ENCODE data around the gene CHRNA4.
"Not testable (repeated sequence)": the region's sequence is repeated elsewhere in the genome, so short reads cannot be mapped to it uniquely, and the experiment has no call there.

The CHRNA4 gene

DNA sequence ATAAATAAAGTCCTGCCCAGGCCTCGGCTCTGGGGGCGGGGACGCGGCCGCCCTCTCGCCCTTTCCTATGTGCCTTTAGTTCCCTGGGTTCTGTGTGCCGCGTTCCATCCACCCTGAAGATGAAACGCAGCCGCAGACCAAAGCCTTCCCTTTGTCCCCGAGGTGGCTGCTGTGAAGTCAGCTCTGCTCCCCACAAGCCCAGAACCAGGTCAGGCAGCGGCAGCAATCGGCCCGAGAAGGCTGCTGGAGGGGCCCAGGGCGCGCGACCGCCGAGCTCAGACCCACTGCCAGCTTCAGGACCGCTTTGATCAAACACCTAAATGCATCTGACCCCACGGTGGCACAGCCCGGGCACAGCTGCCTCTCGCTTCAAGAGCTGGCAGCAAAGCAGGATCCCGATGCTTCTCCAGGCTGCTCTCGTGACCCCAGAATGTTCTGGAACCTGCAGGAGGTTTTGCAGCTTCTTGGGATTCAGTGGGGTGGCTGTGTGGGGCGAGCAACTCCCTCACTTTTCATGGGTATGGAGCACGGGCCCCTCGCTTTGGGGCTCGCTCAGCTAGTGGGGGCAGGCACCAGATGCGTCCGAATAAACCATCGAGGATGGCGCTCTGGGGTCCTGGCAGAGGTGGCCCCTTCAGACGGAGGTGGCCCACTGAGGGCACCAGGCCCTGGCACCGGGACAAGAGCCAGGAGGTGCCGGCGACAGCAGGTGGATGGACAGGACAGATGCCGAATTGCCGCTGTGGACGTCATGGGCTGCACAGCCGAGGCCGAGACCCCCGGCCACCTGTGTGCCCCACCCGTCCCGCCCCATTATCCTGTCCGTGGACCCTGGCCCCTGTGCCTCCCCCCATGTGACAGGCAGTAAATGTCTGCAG is 13.0 kb downstream of the CHRNA4 start:
- no peak for DNase-seq

DNA sequence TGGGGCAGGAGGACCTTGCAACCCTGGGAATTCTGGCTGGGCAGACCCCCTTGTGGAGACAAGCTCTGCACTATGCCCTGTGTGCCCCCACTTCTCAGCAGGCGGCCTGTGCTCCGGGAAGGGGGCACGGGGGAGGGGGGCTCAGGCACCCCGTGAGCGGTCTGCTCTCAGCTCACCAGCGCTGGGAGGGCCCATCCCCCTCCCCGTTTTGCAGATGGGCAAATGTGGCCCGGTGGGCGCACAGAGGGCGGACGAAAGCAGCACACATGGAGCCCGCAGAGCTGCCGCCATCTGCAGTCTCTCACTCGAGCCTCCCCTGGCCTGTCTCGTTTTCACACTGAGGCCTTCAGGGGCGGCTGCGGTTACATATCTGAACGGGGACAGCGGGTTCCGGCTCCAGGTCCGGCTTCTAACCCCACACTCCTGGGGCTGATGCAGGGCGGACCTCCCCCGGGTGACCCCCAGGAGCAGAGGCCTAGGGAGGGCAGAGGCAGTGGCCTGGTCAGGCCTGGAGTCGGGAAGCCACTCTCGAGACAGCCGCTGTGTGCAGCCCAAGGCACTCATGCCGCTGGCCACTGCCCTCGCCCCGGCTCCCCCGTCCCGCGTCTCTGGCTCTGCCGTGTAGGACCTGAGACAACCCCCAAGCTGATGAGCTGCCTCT is 13.9 kb downstream of the CHRNA4 start:
- no peak for DNase-seq

DNA sequence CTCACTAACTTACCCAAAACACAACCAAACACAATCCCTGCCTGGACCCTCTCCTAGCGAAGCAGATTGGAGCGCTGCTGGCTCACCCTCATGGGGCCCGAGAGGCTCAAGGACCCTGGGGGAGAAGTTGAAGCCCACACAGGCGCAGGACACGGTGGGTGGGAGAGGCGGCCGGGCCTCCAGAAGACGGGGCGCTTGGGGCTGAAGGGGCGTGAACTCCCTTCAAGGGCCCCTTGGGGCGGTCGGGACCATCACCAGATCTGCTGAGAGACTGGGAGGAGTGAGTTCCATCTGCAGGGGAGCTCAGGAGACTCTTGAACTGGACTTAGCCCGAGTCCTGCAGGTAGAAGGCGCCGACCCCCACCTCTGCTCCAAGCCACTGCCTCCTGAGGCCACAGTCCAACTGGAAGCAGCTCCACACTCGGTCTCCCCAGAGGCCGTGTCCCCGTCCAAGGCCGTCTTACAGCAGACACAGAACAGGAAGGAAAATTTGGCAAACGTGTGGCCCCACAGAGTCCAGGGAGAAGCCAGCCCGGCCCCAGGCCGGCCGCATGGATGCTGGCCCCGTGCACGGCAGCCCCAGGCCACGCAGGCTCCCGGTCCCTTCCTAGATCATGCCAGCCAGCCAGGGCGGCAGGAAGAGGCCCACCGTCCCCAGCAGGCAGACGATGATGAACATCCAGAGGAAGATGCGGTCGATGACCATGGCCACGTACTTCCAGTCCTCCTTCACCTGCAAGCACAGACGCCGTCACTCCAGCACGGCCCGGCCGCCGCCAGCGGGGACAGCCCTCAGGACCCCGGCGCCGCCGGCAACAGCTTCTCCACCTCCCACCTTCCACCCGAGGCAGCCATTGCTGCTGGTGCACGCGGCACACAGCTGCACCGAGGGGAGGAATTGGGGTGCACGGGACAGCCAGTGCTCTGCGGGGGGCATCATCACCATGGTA is 14.7 kb downstream of the CHRNA4 start:
- no peak for DNase-seq

DNA sequence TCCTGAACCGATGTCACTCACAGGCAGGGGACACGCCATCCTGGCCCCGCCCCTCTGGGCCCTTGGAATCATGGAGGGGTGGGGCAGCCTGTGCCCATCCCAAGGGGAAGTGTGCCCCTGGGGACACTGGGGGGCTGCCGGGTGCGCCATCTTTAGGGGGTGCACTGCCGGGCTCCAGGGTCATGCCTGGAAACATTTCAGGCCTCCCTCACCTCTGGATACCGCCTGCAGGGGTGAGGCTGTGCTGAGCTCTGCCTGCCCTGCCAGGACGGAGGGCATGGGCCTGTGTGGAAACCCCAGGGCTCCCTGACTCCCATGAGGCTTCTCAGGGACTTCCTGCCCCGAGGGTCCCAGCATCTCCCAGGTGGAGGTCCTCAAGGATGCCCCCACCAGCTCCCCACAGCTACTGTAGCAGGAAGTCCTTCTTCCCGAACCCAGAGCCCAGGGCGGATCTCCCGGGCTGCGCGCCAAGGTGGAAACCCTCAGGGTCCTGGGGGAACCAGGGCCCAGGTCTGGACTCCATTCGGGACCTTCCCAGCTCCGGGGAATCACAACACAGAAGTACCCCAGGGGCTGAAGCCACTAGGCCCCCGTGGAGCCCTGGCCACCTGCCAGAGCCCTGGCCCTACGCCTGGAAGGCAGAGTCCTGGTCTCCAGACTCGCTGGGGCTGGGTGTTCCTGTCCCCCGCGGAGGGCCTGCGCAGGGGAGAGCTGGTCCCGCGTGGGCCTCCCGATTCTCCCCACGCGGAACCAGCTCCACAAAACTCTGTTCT is 15.6 kb downstream of the CHRNA4 start:
- DNase-seq: no peak

DNA sequence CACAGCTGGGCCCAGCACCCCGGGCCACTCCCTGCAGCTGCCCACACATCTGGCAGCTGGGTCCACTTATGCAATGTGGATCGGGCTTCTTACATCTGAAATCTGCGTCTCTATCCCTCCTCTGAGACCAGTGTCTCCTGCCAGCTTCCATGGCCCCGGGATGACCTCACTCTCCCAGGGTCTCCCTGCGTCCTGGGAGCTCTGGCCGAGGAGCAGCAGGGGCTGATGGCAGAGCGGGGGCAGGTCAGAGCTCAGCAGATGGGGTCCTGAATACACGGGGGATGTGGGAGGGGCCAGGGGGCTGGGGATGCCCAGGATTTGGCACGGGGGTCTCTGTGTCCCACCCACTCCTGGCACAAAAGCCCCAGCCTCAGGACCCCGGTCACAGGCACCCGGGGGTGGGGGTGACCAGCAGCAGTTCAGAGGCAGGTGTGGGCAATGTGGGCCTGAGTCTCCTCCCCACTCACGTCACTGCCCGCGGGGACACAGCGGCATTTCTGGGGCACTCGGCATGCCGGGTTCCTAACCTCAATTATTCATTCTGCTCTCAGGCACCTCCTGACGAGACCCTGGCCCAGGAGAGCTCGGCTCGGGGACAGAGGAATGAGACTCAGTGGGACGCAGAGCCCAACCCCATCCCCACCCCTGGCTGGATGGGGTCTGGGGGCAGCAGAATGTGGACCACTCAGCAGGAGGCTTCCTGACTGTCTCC is 16.4 kb downstream of the CHRNA4 start:
- no peak for DNase-seq

DNA sequence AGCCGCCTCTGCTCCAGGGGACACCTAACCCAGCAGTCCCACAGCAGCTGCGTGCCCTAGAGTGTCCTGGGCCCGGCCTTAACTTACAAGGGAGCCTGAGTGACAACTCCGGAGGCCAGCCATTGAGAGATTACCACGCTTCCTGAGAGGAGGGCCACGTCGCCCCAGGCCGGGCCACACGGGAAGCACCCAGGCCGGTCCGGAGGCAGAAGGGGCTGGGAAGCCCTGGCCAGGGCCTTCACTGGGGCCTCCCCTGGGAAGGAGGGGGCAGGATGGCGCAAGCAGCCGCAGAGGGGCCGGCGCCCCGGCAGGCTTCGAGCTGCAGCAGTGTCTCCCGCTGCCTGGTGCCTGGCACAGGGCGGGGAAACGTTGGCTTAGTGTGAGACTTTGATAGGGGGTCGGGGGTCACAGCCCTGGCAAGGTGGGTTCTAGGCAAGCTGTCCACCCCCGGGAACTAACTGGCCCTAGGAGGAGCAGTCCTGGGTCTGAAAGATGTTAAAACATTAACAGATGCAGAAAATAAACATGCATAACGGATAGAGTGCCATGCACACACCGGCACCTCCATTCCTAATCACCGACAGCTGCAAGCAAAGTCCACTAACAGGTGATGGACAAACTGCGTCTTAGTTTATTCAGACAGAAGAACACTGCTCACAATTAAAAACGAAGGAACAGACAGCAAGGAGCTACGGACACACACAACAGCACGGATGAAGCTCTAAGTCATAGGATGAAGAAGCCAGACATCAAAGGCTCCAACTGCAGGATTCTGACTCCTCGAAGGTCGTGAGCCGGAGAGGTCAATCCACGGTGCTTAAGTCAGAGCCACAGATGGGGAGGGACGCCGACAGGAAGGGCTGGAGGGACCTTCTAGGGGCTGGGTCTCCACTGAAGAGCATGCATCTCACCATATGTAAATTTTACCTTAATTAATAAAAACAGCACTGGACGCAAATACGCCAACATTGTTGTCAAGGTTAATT is 17.4 kb downstream of the CHRNA4 start:
- no peak for DNase-seq

DNA sequence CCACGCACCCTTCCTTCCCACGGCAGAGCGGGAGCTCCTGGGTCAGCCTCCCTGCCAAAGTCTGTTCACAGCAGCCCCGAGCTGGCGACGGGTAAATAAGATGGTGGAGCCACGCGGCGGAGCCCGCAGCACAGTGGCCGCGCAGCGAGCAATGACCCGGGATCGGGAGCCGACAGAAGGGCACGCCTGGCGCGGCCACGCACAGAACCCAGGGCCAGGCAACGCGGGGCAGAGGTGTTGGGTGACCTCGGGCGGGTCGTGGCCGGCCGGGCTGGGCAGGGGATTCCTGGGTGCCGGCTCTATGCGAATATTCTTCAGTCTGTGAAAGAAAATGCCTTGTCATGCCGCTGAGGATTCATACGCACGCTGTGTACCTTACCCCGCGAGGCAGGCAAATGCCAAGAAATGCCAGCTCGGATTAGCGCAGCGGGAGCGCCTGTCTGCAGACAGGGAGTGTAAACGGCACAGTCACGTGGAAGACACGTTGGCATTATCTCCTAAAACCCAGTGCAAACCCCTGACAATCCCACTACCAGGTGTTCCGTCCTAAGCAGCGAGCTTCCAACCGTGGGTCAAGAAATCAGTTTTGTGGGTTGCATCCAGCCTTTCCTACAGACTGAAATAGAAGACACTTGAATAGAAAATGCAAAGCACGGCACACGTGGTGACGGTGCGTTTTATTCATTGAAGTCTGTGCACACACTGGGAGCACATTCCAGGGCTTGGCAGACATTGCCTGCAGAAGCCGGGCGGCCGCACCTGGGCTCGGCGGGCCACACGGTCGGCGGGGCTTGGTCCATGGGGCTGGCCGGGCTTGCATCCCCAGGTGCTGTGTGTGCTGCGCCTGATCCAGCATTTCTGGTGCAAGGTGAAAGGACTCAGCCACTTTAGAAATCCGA is 18.3 kb downstream of the CHRNA4 start:
- no peak for DNase-seq

DNA sequence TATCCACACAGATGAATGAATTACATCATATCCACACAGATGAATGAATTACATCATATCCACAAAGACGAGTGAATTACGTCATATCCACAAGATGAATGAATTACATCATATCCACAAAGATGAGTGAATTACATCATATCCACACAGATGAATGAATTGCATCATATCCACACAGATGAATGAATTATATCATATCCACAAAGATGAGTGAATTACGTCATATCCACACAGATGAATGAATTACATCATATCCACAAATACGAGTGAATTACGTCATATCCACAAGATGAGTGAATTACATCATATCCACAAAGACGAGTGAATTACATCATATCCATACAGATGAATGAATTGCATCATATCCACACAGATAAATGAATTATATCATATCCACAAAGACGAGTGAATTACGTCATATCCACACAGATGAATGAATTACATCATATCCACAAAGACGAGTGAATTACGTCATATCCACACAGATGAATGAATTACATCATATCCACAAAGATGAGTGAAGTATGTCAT is 20.9 kb downstream of the CHRNA4 start:
- DNase-seq: not testable (repeated sequence)

DNA sequence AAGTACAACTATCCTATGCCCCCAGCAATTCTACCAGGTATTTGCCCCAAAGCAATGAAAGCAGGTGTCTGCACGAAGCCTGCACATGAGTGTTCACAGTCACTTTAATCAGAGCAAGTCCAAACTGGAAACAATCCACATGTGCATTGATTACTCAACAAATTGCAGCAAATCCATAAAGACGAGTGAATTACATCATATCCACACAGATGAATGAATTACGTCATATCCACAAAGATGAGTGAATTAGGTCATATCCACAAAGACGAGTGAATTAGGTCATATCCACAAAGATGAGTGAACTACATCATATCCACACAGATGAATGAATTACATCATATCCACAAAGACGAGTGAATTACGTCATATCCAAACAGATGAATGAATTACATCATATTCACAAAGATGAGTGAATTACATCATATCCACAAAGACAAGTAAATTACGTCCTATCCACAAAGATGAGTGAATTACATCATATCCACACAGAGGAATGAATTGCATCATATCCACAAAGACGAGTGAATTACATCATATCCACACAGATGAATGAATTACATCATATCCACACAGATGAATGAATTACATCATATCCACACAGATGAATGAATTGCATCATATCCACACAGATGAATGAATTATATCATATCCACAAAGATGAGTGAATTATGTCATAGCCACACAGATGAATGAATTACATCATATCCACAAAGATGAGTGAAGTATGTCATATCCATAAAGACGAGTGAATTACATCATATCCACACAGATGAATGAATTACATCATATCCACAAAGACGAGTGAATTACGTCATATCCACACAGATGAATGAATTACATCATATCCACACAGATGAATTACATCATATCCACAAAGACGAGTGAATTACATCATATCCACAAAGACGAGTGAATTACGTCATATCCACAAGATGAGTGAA is 21.7 kb downstream of the CHRNA4 start:
- DNase-seq: not testable (repeated sequence)

DNA sequence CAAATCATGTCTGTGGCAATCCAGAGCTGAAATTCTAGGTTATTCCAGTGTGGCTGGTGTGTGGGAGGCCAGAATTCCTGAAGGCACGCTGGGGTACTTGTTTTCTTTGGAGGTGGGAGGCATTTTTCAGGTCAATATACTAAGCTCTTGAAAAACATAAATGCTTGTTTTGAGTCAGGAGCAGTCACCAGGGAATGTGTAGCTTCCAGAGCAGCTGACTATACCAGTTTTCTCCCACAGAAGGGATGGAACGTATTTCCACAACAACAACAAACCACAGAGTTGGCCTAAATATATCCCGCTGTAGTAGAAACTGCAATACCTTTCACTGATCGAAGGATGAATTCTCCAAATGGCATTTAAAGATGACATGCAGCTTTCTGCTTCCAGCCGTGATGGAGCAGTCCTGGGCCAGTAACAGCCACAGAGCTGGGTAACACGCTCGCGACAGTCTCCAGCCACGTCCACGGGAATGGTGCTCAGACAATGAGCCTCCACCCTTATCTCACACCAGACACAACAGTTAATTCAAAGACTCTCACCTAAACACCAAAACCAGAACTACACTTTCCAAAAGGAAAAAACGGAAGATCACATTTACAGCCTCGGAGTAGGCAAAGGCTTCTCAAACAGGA is 23.2 kb downstream of the CHRNA4 start:
- no peak for DNase-seq

DNA sequence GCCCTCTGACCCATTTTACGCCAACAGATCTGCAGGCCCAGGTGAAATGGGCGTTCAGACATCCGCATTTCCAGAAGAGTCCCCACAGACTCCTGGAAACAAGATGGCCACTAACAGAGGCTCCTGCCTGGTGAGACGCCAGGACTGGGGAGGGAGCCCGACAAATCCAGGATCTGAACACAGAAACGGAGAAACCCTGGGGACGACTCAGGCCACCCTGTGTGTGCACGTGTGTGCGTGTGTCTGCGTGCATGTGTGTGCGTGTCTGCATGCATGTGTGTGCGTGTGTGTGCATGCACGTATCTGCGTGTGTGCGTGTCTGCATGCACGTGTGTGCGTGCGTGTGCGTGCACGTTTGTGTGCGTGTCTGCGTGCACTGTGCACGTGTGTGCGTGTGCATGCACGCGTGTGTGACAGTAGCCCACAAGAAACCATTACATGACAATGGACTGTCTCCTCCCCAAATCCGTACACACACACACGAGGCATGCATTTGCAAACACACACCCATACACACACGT is 24.9 kb downstream of the CHRNA4 start:
- DNase-seq: no peak

DNA sequence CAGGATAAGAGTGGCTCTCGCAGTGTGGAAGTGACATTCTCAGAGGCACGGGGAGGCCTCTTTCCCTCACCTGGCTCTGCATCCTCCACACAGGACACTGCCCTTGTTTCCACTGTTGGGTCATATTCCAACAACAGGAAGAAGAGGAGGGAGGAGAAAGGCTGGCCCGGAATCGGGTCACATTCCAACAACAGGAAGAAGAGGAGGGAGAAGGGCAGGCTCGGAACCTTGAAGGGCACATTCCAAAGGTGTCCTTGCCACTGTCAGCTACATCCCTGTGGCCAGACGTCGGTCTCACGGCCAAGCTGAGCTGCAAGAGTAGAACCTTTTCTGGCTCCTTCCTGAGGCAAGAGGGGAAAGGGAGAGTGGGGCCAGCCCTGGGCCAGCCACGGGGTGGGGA is 25.4 kb downstream of the CHRNA4 start:
- no peak for DNase-seq

DNA sequence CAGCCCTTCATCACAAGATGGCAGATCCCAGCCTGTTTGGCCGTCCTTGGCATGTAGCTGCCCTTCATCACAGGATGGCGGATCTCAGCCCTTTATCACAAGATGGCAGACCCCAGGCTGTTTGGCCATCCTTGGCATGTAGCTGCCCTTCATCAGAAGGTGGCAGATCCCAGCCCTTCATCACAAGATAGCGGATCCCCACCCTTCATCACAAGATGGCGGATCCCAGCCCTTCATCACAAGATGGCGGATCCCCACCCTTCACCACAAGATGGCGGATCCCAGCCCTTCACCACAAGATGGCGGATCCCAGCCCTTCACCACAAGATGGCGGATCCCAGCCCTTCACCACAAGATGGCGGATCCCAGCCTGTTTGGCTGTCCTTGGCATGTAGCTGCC is 26.1 kb downstream of the CHRNA4 start:
- DNase-seq: not testable (repeated sequence)

DNA sequence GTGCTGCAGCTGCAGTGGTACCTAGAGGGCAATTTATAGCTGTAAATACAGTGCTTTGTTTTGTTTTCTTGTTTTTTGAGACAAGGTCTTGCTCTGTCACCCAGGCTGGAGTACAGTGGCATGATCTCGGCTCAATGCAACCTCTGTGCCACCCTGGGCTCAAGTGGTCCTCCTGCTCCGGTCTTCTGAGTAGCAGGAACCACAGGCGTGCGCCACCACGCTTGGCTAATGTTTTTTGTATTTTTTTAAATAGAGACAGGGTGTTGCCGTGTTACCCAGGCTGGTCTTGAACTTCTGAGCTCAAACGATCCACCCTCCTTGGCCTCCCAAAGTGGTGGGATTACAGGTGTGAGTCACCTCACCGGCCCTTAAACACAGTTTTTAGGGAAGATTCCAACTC is 26.8 kb downstream of the CHRNA4 start:
- no peak for DNase-seq

DNA sequence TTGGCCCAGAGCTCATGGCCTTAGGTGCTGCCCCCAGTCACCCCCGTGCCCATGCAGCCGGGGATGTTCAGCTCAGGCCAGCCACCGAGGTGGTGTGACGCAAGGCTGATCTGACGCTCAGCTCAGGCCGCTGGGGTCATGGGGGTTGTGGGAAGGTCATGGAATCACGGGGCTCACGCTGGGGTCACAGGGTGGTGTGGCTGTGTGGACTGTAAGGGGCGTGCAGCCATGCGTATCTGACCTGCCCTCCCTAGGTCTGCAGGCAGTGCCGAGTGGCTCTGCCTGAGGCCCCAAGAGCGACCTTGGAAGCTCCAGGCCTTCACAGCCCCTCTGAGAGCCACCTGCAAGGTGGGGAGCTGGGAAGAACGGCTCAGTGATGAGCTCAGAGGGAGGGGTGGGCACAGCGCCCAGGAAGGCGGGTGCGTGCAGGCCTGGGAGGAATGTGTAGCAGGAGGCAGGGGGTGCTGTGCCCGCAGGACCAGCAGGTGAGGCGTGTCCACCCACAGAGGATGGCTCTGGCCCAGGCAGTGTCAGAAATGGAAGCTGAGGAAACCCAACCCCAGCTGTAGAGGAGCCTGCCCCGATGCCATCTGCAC is 27.8 kb downstream of the CHRNA4 start:
- no peak for DNase-seq

DNA sequence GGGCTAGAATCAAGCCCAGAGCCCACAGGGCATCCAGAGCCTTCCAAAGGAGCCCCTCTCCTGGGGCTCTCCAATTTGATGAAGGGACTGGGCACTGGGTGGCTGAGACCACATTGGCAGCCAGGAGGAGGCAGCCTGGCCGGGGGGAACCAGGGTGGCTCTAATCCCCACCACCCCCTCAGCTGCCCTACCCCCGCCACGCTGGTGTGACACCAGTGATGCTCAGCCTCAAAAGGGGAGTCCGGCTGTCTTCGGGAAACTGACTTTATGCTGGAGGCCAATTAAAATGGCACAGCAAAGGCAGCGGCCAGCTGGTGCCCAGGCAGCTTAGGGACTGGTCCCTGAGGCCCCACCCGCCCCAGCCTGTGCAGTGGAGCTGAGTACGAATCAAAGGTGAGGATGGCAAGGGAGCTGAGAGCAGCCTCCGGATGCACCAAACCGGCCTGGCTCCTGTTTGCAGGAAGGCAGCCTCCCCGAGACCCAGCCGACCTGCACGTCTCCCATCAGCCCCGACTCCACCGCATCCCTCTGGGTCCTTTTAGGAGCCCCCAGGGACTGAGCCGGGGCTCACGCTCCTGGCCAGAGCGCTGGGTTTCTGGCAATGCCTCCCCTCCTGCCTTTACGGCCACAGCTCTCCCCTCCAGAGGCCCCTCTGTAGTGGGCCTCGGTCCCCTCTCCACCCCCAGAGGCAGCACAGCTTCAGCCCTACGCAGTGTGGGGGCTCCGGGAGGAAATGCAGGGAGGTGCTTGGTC is 28.5 kb downstream of the CHRNA4 start:
- DNase-seq: no peak
